HepG2 (cell line): ENCODE measurements around the gene ADIPOR2. TPM values are rescaled to one million over a fixed set of nuclear protein-coding genes. Genes with fewer than 3 reads are reported as not detected.

ENCODE experiments used
- ARID5B ChIP-seq: IDR thresholded peaks from 2 replicates; pipeline ENCODE4 v1.4.0; 2020; ENCODE audit warnings: mild to moderate bottlenecking, missing genetic modification reagents
- EP300 ChIP-seq, 3 experiments: sonication (generic) in 1 of 3; formaldehyde crosslinking in 1 of 3; IDR thresholded peaks; 2 replicates each; pipeline versions ENCODE4 v1.5.1 to v1.6.1; 2011 to 2020; ENCODE audit warnings: low read depth in 2 of 3, low read length in 2 of 3, borderline replicate concordance in 1 of 3, improper control_type of control experiment in 1 of 3, mild to moderate bottlenecking in 1 of 3, missing genetic modification reagents in 1 of 3, moderate library complexity in 1 of 3
- ETV5 ChIP-seq: IDR thresholded peaks from 2 replicates; pipeline ENCODE4 v1.6.1; 2018; ENCODE audit warnings: missing biosample characterization, missing genetic modification reagents, inconsistent platforms, borderline replicate concordance
- FOXJ3 ChIP-seq: sonication (generic); formaldehyde crosslinking; IDR thresholded peaks from 2 replicates; pipeline ENCODE4 v1.4.0; 2020; ENCODE audit warnings: missing genetic modification reagents, mild to moderate bottlenecking, borderline replicate concordance
- FOXK2 ChIP-seq: fragments of 450-650 bp; IDR thresholded peaks from 2 replicates; pipeline ENCODE4 v1.6.1; 2016
- FOXM1 ChIP-seq: sonication (generic); formaldehyde crosslinking; IDR thresholded peaks from 2 replicates; pipeline ENCODE4 v1.5.0; 2020; ENCODE audit warnings: missing genetic modification reagents
- GFI1 ChIP-seq: sonication (generic); formaldehyde crosslinking; IDR thresholded peaks from 2 replicates; pipeline ENCODE4 v1.5.0; 2020; ENCODE audit warnings: missing genetic modification reagents, mild to moderate bottlenecking, borderline replicate concordance
- HMG20A ChIP-seq: IDR thresholded peaks from 2 replicates; pipeline ENCODE4 v1.6.1; 2016; ENCODE audit warnings: borderline replicate concordance
- HOXA9 ChIP-seq: sonication (generic); formaldehyde crosslinking; IDR thresholded peaks from 2 replicates; pipeline ENCODE4 v1.8.1; 2022; ENCODE audit warnings: missing genetic modification reagents, mild to moderate bottlenecking, moderate library complexity, borderline replicate concordance
- ISL2 ChIP-seq: sonication (generic); formaldehyde crosslinking; IDR thresholded peaks from 2 replicates; pipeline ENCODE4 v1.5.0; 2020; ENCODE audit warnings: missing genetic modification reagents
- JUND ChIP-seq: sonication (generic); formaldehyde crosslinking; IDR thresholded peaks from 2 replicates; pipeline ENCODE4 v1.8.0; 2022; ENCODE audit warnings: mild to moderate bottlenecking, missing genetic modification reagents
- MIER3 ChIP-seq: IDR thresholded peaks from 2 replicates; pipeline ENCODE4 v1.6.1; 2016; ENCODE audit warnings: missing compliant biosample characterization, borderline replicate concordance
- NCOA1 ChIP-seq: sonication (generic); formaldehyde crosslinking; IDR thresholded peaks from 2 replicates; pipeline ENCODE4 v1.9.0; 2021; ENCODE audit warnings: missing genetic modification reagents
- NFE2 ChIP-seq: sonication (generic); formaldehyde crosslinking; IDR thresholded peaks from 2 replicates; pipeline ENCODE4 v1.4.0; 2020; ENCODE audit warnings: missing genetic modification reagents
- NR2F6 ChIP-seq, 2 experiments: IDR thresholded peaks; 2 replicates each; pipeline ENCODE4 v1.6.1; 2016; ENCODE audit warnings: antibody characterized with exemption in 1 of 2, mild to moderate bottlenecking in 1 of 2
- RBAK ChIP-seq: sonication (generic); formaldehyde crosslinking; IDR thresholded peaks from 2 replicates; pipeline ENCODE4 v1.5.1; 2020; ENCODE audit warnings: mild to moderate bottlenecking, missing genetic modification reagents
- SOX5 ChIP-seq: IDR thresholded peaks from 2 replicates; pipeline ENCODE4 v1.6.1; 2016; ENCODE audit warnings: borderline replicate concordance
- TBL1XR1 ChIP-seq: fragments of 150-350 bp; IDR thresholded peaks from 2 replicates; pipeline ENCODE4 v1.6.1; 2014; ENCODE audit warnings: borderline replicate concordance, low read length; ENCODE audit not compliant: partially characterized antibody
- TBP ChIP-seq: sonication (generic); formaldehyde crosslinking; IDR thresholded peaks from 2 replicates; pipeline ENCODE4 v1.5.0; 2020; ENCODE audit warnings: missing genetic modification reagents
- TCF7 ChIP-seq: sonication (generic); IDR thresholded peaks from 2 replicates; pipeline ENCODE4 v1.6.1; 2016; ENCODE audit warnings: antibody characterized with exemption, low read depth
- ZNF362 ChIP-seq: sonication (generic); formaldehyde crosslinking; IDR thresholded peaks from 2 replicates; pipeline ENCODE4 v1.4.0; 2020; ENCODE audit warnings: missing genetic modification reagents, mild to moderate bottlenecking, borderline replicate concordance
- ZNF431 ChIP-seq: sonication (generic); formaldehyde crosslinking; IDR thresholded peaks from 2 replicates; pipeline ENCODE4 v1.9.0; 2022; ENCODE audit warnings: missing genetic modification reagents, low read depth, mild to moderate bottlenecking, borderline replicate concordance
- ZNF503 ChIP-seq: sonication (generic); formaldehyde crosslinking; IDR thresholded peaks from 2 replicates; pipeline ENCODE4 v1.4.0; 2020; ENCODE audit warnings: missing genetic modification reagents
- ZNF891 ChIP-seq: sonication (generic); formaldehyde crosslinking; IDR thresholded peaks from 2 replicates; pipeline ENCODE4 v1.5.0; 2020; ENCODE audit warnings: mild to moderate bottlenecking, missing genetic modification reagents
- polyA plus RNA-seq, 8 experiments: library from polyadenylated mRNA; depleted of rRNA in 3 of 8; stranded (reverse) in 7 of 8; unstranded in 1 of 8; fragments of >200 nt; fragmentation: Illumina TruSeq in 4 of 8; extraction: Trizol in 4 of 8; gene quantifications; 2 replicates each; pipeline versions ENCODE4 v1.2.1 to v1.2.3, GENCODE V29; 2011 to 2016; ENCODE audit warnings: low read depth in 4 of 8, missing spikeins in 1 of 8, mixed read lengths in 1 of 8; ENCODE audit not compliant: insufficient read depth in 1 of 8
- total RNA-seq, 5 experiments: library from RNA; depleted of rRNA; stranded (reverse); fragments of >200 nt; fragmentation: Illumina TruSeq; extraction: Trizol; gene quantifications; 2 replicates each; pipeline ENCODE4 v1.2.3, GENCODE V29; 2016; ENCODE audit warnings: low read depth in 1 of 5

Gene ADIPOR2
- total and polyA plus RNA-seq, 2 of the 13 experiments (the other 11 are each of a cell fraction or from before 2014, with no cell fraction given), result 35.2 to 52.2 TPM

- TF ChIP-seq ARID5B (CRISPR knock-in tag) (peak; percentile 71; the same call in 1 of the 2 replicates), ISL2 (CRISPR knock-in tag) (peak; percentile 95), NCOA1 (no peak), GFI1 (CRISPR knock-in tag) (peak; percentile 58; the same call in 1 of the 2 replicates), NR2F6 (IDR thresholded peaks at IDR 0.05) (peak; percentile 39; the same call in 1 of the 2 replicates), NR2F6 (CRISPR knock-in tag; IDR thresholded peaks at IDR 0.05) (no peak), ETV5 (CRISPR knock-in tag) (no peak), EP300 (IDR thresholded peaks at IDR 0.05; ENCODE audit: low read depth in 2 of 2, low read length in 2 of 2) (peak in 1 of 2 experiments; percentile 84; a peak in 2 of 4 replicates), EP300 (CRISPR knock-in tag; IDR thresholded peaks at IDR 0.05; ENCODE audit: borderline replicate concordance) (no peak), HOXA9 (no peak), HMG20A (peak; percentile 65; the same call in 1 of the 2 replicates), NFE2 (CRISPR knock-in tag) (no peak), ZNF431 (CRISPR knock-in tag) (no peak), ZNF503 (peak; percentile 56; the same call in 1 of the 2 replicates), MIER3 (CRISPR knock-in tag) (no peak), TBL1XR1 (no peak), SOX5 (CRISPR knock-in tag) (peak; percentile 72; the same call in 1 of the 2 replicates), TBP (CRISPR knock-in tag) (no peak), FOXM1 (CRISPR knock-in tag) (no peak), ZNF362 (CRISPR knock-in tag) (peak; percentile 71; the same call in 1 of the 2 replicates), JUND (CRISPR knock-in tag) (no peak), FOXJ3 (peak; percentile 67; the same call in 1 of the 2 replicates), TCF7 (peak; percentile 78), RBAK (CRISPR knock-in tag) (no peak), FOXK2 (no peak), ZNF891 (CRISPR knock-in tag) (no peak)
These were observed 42.0 kb downstream of the ADIPOR2 start (continued) for GRCh38 chr12:1732914-1733313.
